ENCODE measurements around the gene ANGEL1. TPM values are rescaled to one million over a fixed set of nuclear protein-coding genes. Genes with fewer than 3 reads are reported as not detected.

The ANGEL1 gene
- total RNA-seq, 4 donors from 2014 or later = 21.6 to 27.7 (median 26.1) TPM

GRCh38 chr14:76761136-76761959, 51.3 kb downstream of the ANGEL1 start, which contains the start of gene VASH1:
Gene VASH1 (plus strand): TSS chr14:76761468. CDS start chr14:76762822, 1,354 bp downstream.
- DNase-seq (ENCODE audit: low spot score in 2 of 2) = no peak
- peaks cover 0 to 49% (median 15%) of the 10 kb centered on the region in 4 donors for H3K4me1 ChIP-seq
- TF ChIP-seq, protein P1, sequence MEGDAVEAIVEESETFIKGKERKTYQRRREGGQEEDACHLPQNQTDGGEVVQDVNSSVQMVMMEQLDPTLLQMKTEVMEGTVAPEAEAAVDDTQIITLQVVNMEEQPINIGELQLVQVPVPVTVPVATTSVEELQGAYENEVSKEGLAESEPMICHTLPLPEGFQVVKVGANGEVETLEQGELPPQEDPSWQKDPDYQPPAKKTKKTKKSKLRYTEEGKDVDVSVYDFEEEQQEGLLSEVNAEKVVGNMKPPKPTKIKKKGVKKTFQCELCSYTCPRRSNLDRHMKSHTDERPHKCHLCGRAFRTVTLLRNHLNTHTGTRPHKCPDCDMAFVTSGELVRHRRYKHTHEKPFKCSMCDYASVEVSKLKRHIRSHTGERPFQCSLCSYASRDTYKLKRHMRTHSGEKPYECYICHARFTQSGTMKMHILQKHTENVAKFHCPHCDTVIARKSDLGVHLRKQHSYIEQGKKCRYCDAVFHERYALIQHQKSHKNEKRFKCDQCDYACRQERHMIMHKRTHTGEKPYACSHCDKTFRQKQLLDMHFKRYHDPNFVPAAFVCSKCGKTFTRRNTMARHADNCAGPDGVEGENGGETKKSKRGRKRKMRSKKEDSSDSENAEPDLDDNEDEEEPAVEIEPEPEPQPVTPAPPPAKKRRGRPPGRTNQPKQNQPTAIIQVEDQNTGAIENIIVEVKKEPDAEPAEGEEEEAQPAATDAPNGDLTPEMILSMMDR (IDR thresholded peaks at IDR 0.05) = no peak
- TF ChIP-seq POLR2A (IDR thresholded peaks at IDR 0.05) = peak in 1 of 2 donors; percentile 50
- peak in 1 of 2 donors; percentile 38 for TF ChIP-seq EP300 (IDR thresholded peaks at IDR 0.05)
- H3K36me3 ChIP-seq = no peaks in the 10 kb centered on the region
- 0 to 1% methylated on average over 54 to 61 of the region's 96 CpGs for WGBS, 2 donors
- peak within 1 kb of the TSS; percentile 67 to 94 (median 74) for H3K4me3 ChIP-seq
- H3K9me3 ChIP-seq = no peaks in the 10 kb centered on the region
- peak within 1 kb of the TSS; percentile 63 to 90 (median 81) for H3K27ac ChIP-seq
- no peaks in the 10 kb centered on the region for H3K27me3 ChIP-seq

- Histone ChIP-seq H3K36me3 (no peaks in the 10 kb centered on the region), H3K4me1 (peaks cover 0 to 46% (median 15%) of the 10 kb centered on the region in 4 donors), H3K27me3 (no peaks in the 10 kb centered on the region), H3K4me3 (peak overlapping the region; percentile 67 to 94 (median 74)), H3K9me3 (no peaks in the 10 kb centered on the region), H3K27ac (peak overlapping the region; percentile 63 to 90 (median 81))
- no peak for TF ChIP-seq EP300 (IDR thresholded peaks at IDR 0.05)
- TF ChIP-seq, protein P1 (IDR thresholded peaks at IDR 0.05) = no peak
- TF ChIP-seq POLR2A (IDR thresholded peaks at IDR 0.05) = no peak
- DNase-seq (ENCODE audit: low spot score in 2 of 2) = no peak
- WGBS, 2 donors = 39 to 49% methylated on average over 23 to 26 of the region's 26 CpGs
These were observed 52.1 kb downstream of the ANGEL1 start for GRCh38 chr14:76760331-76761135.

DNA sequence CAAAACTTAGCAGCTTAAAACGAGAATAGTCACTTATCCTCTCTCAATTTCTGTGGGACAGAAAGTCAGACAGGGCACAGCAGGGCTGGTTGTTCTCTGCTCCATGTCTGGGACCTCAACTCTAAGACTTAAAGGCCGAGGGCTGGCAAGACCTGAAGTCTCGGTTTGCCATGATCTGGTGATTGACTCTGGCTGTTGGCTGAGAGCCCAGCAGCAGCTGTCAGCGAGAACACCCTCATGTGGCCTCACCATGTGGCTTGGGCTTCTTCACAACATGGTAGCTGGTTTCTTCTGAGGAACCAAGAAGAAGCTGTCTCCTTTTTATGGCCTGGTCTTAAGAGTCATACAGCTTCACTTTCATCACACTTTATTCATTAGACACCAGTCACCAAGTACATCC, 53.1 kb downstream of the ANGEL1 start:
- Histone ChIP-seq H3K27me3 (no peaks in the 10 kb centered on the region), H3K4me1 (peaks cover 0 to 36% (median 13%) of the 10 kb centered on the region in 4 donors), H3K4me3 (no peak overlapping the region), H3K27ac (no peak overlapping the region), H3K36me3 (no peaks in the 10 kb centered on the region), H3K9me3 (no peaks in the 10 kb centered on the region)
- DNase-seq (ENCODE audit: low spot score in 2 of 2) = no peak
- 74 to 87% methylated on average over 4 of the region's 4 CpGs for WGBS, 2 donors
- TF ChIP-seq EP300 (IDR thresholded peaks at IDR 0.05) (no peak), POLR2A (IDR thresholded peaks at IDR 0.05) (no peak)
- TF ChIP-seq, protein P1 (IDR thresholded peaks at IDR 0.05) = no peak

GRCh38 chr14:76756371-76756750, 56.3 kb downstream of the ANGEL1 start:
- Histone ChIP-seq H3K4me3 (no peak overlapping the region), H3K9me3 (no peaks in the 10 kb centered on the region), H3K27ac (no peak overlapping the region), H3K36me3 (no peaks in the 10 kb centered on the region), H3K4me1 (peaks cover 0 to 10% (median 3%) of the 10 kb centered on the region in 4 donors), H3K27me3 (no peaks in the 10 kb centered on the region)
- DNase-seq (ENCODE audit: low spot score in 2 of 2) = no peak
- WGBS, 2 donors = 70 to 73% methylated on average over 6 of the region's 6 CpGs
- TF ChIP-seq EP300 (IDR thresholded peaks at IDR 0.05) (no peak), POLR2A (IDR thresholded peaks at IDR 0.05) (no peak)

GRCh38 chr14:76755610-76756370, 56.9 kb downstream of the ANGEL1 start:
- peaks cover 0 to 7% (median 1%) of the 10 kb centered on the region in 4 donors for H3K4me1 ChIP-seq
- no peaks in the 10 kb centered on the region for H3K9me3 ChIP-seq
- TF ChIP-seq, protein P1 (IDR thresholded peaks at IDR 0.05) = no peak
- TF ChIP-seq EP300 (IDR thresholded peaks at IDR 0.05) (no peak), POLR2A (IDR thresholded peaks at IDR 0.05) (no peak)
- no peak overlapping the region for H3K4me3 ChIP-seq
- DNase-seq (ENCODE audit: low spot score in 2 of 2) = no peak
- no peaks in the 10 kb centered on the region for H3K27me3 ChIP-seq
- H3K36me3 ChIP-seq = no peaks in the 10 kb centered on the region
- no peak overlapping the region for H3K27ac ChIP-seq
- 76 to 84% methylated on average over 9 of the region's 9 CpGs for WGBS, 2 donors

Measured in tibial nerve (tissue), 4 donors.